CD14-positive monocyte (primary cell): ENCODE results near the gene UNCX. TPM values are rescaled to one million over a fixed set of nuclear protein-coding genes. Genes with fewer than 3 reads are reported as not detected.
"Not testable (repeated sequence)": the region's sequence is repeated elsewhere in the genome, so short reads cannot be mapped to it uniquely, and the experiment has no call there.

ENCODE experiments used
- DNase-seq, 3 donors: peaks; one replicate each; pipeline ENCODE4 v3.0.0-alpha.2; 2011 to 2022
- H2AFZ ChIP-seq: 2 replicates; pipeline ENCODE4 v1.6.0; 2012; ENCODE audit warnings: mild to moderate bottlenecking, low read depth, low read length, inconsistent platforms; ENCODE audit not compliant: insufficient read depth, poor library complexity, severe bottlenecking
- H3K27ac ChIP-seq, 2 donors: 1 replicate in 1 of 2; 2 replicates in 1 of 2; pipeline ENCODE4 v1.5.1; 2012 to 2013; ENCODE audit warnings: low read length in 2 of 2, control low read depth in 1 of 2, inconsistent platforms in 1 of 2, low read depth in 1 of 2, mild to moderate bottlenecking in 1 of 2
- H3K27me3 ChIP-seq, 2 donors: one replicate each; pipeline versions ENCODE4 v1.6.0 to v1.6.1; 2011 to 2013; ENCODE audit warnings: low read length in 2 of 2; ENCODE audit not compliant: control insufficient read depth in 2 of 2, insufficient read depth in 2 of 2
- H3K36me3 ChIP-seq, 2 donors: replicated peaks in 1 of 2; 1 replicate in 1 of 2; 2 replicates in 1 of 2; pipeline versions ENCODE4 v1.5.1 to v1.6.1; 2012 to 2013; ENCODE audit warnings: low read length in 2 of 2, control low read depth in 1 of 2, inconsistent platforms in 1 of 2, mild to moderate bottlenecking in 1 of 2; ENCODE audit not compliant: insufficient read depth in 2 of 2, control insufficient read depth in 1 of 2
- H3K4me1 ChIP-seq, 2 donors: 1 replicate in 1 of 2; 2 replicates in 1 of 2; pipeline versions ENCODE4 v1.5.1 to v1.6.1; 2012 to 2013; ENCODE audit warnings: low read length in 2 of 2, control low read depth in 1 of 2, inconsistent platforms in 1 of 2, mild to moderate bottlenecking in 1 of 2, moderate library complexity in 1 of 2; ENCODE audit not compliant: insufficient read depth in 2 of 2, control insufficient read depth in 1 of 2
- H3K4me2 ChIP-seq: replicated peaks from 2 replicates; pipeline ENCODE3; 2012; ENCODE audit warnings: low read length, moderate library complexity, mild to moderate bottlenecking; ENCODE audit not compliant: poor library complexity, severe bottlenecking; ENCODE audit errors: extremely low read depth
- H3K4me3 ChIP-seq, 3 experiments: fragments of 200-600 bp in 1 of 3; sonication (generic) in 1 of 3; replicated peaks in 1 of 3; 1 replicate in 2 of 3; 2 replicates in 1 of 3; pipeline ENCODE4 v1.5.1; 2011 to 2013; ENCODE audit warnings: low read length in 3 of 3, mild to moderate bottlenecking in 3 of 3, control low read depth in 2 of 3, low read depth in 2 of 3, inconsistent platforms in 1 of 3, moderate library complexity in 1 of 3
- H3K79me2 ChIP-seq: 2 replicates; pipeline ENCODE4 v1.6.0; 2012; ENCODE audit warnings: mild to moderate bottlenecking, control low read depth, inconsistent platforms, low read length, moderate library complexity; ENCODE audit not compliant: insufficient read depth
- H3K9ac ChIP-seq: 2 replicates; pipeline ENCODE4 v1.6.0; 2017; ENCODE audit warnings: low read length, mild to moderate bottlenecking; ENCODE audit not compliant: insufficient read depth, poor library complexity, severe bottlenecking
- H3K9me3 ChIP-seq, 2 donors: replicated peaks in 1 of 2; 1 replicate in 1 of 2; 2 replicates in 1 of 2; pipeline versions ENCODE4 v1.5.1 to v1.6.1; 2012 to 2013; ENCODE audit warnings: low read length in 2 of 2, control low read depth in 1 of 2; ENCODE audit not compliant: control insufficient read depth in 1 of 2, insufficient read depth in 1 of 2
- H4K20me1 ChIP-seq: 2 replicates; pipeline ENCODE4 v1.6.0; 2012; ENCODE audit warnings: mild to moderate bottlenecking, low read length, control low read depth, moderate library complexity; ENCODE audit not compliant: insufficient read depth
- H3K27ac Mint-ChIP-seq, 7 donors: one replicate each; pipeline ENCODE4 v1.8.0; 2020; ENCODE audit warnings: mild to moderate bottlenecking in 7 of 7, mixed read lengths in 7 of 7, moderate library complexity in 6 of 7, inconsistent platforms in 2 of 7
- H3K27me3 Mint-ChIP-seq, 3 donors: one replicate each; pipeline ENCODE4 v1.8.0; 2021 to 2022; ENCODE audit warnings: low read depth in 3 of 3, mild to moderate bottlenecking in 3 of 3, mixed read lengths in 3 of 3, moderate library complexity in 3 of 3, inconsistent platforms in 1 of 3
- H3K36me3 Mint-ChIP-seq, 2 donors: one replicate each; pipeline ENCODE4 v1.8.0; 2020; ENCODE audit warnings: mixed read lengths in 2 of 2, inconsistent platforms in 1 of 2, mild to moderate bottlenecking in 1 of 2
- H3K4me1 Mint-ChIP-seq: one replicate; pipeline ENCODE4 v1.8.0; 2020; ENCODE audit warnings: mild to moderate bottlenecking, mixed read lengths
- H3K4me3 Mint-ChIP-seq, 2 donors: one replicate each; pipeline ENCODE4 v1.8.0; 2020; ENCODE audit warnings: mild to moderate bottlenecking in 2 of 2, mixed read lengths in 2 of 2, moderate library complexity in 1 of 2
- H3K9me3 Mint-ChIP-seq, 7 donors: one replicate each; pipeline ENCODE4 v1.8.0; 2020 to 2022; ENCODE audit warnings: mixed read lengths in 7 of 7, mild to moderate bottlenecking in 6 of 7, moderate library complexity in 6 of 7, inconsistent platforms in 2 of 7
- CTCF ChIP-seq: fragments of 200-600 bp; IDR thresholded peaks from one replicate; pipeline ENCODE4 v1.8.0; 2022; ENCODE audit warnings: antibody characterized with exemption, mild to moderate bottlenecking
- WGBS: methylation state at CpG from one replicate; pipeline ENCODE4 v1.1.5; 2013; ENCODE audit warnings: missing lambda C conversion rate; ENCODE audit not compliant: insufficient coverage; 5-methylcytosine and 5-hydroxymethylcytosine counted together
- intact Hi-C, 2 donors: fragments of 100-400 bp; cut with micrococcal nuclease; formaldehyde crosslinking; loops; one replicate each; pipeline versions ENCODE4 v1.15.0 to v1.15.1; 2023
- polyA plus RNA-seq, 3 donors: library from polyadenylated mRNA; depleted of rRNA in 1 of 3; unstranded in 2 of 3; stranded (reverse) in 1 of 3; fragments of 300-500 nt in 2 of 3; fragments of >200 nt in 1 of 3; fragmentation: Illumina TruSeq in 2 of 3; gene quantifications; 1 replicate in 2 of 3; 2 replicates in 1 of 3; pipeline ENCODE4 v1.2.3, GENCODE V29; 2012 to 2021

The UNCX gene
- polyA plus RNA-seq, 3 donors, result not detected

- Histone ChIP-seq H3K9ac (no peak overlapping the region), H3K4me2 (no peak overlapping the region), H3K9me3 (peaks cover 0 to 8% of the 10 kb centered on the region in 2 donors), H3K4me3 (no peak overlapping the region), H3K27me3 (peaks cover 3 to 36% of the 10 kb centered on the region in 2 donors), H3K27ac (no peak overlapping the region), H3K4me1 (no peaks in the 10 kb centered on the region), H4K20me1 (no peaks in the 10 kb centered on the region), H3K79me2 (no peaks in the 10 kb centered on the region), H2AFZ (no peak overlapping the region), H3K36me3 (no peaks in the 10 kb centered on the region)
- H3K4me1 Mint-ChIP-seq, result no peaks in the 10 kb centered on the region
- peak overlapping the region in 1 of 2 donors; percentile 64 for H3K4me3 Mint-ChIP-seq
- no peak for TF ChIP-seq CTCF
- H3K36me3 Mint-ChIP-seq, result no peaks in the 10 kb centered on the region
- DNase-seq, result no peak
- intact Hi-C loops, result no loop called here
- 44% methylated on average over 34 of the region's 35 CpGs for WGBS
- peaks cover 47 to 75% (median 75%) of the 10 kb centered on the region in 3 donors for H3K27me3 Mint-ChIP-seq
- peaks cover 0 to 4% (median 0%) of the 10 kb centered on the region in 7 donors for H3K9me3 Mint-ChIP-seq
- peak overlapping the region in 1 of 7 donors; percentile 56 for H3K27ac Mint-ChIP-seq
These were observed 21.6 kb upstream of the UNCX start for GRCh38 chr7:1210979-1211608.

- Mint-ChIP-seq H3K36me3 (no peaks in the 10 kb centered on the region), H3K27ac (peak overlapping the region in 1 of 7 donors; percentile 56), H3K4me1 (no peaks in the 10 kb centered on the region), H3K9me3 (peaks cover 0 to 8% (median 3%) of the 10 kb centered on the region in 7 donors), H3K27me3 (peaks cover 52 to 79% (median 78%) of the 10 kb centered on the region in 3 donors), H3K4me3 (peak overlapping the region in 1 of 2 donors; percentile 39)
- Histone ChIP-seq H3K36me3 (no peaks in the 10 kb centered on the region), H4K20me1 (no peaks in the 10 kb centered on the region), H3K27ac (no peak overlapping the region), H3K9ac (no peak overlapping the region), H2AFZ (no peak overlapping the region), H3K4me1 (no peaks in the 10 kb centered on the region), H3K27me3 (peaks cover 3 to 36% of the 10 kb centered on the region in 2 donors), H3K4me3 (no peak overlapping the region), H3K79me2 (no peaks in the 10 kb centered on the region), H3K9me3 (peaks cover 0 to 8% of the 10 kb centered on the region in 2 donors), H3K4me2 (no peak overlapping the region)
- 74% methylated on average over 11 of the region's 11 CpGs for WGBS
- TF ChIP-seq CTCF, result no peak
- no peak for DNase-seq
- intact Hi-C loops, result no loop called here
These were observed 21.1 kb upstream of the UNCX start for GRCh38 chr7:1211611-1212010.

GRCh38 chr7:1212025-1212424 lies 20.6 kb upstream of the UNCX start:
- H3K4me3 ChIP-seq, H4K20me1 ChIP-seq, H3K4me1 ChIP-seq, H3K9me3 ChIP-seq, intact Hi-C loops, H3K27ac ChIP-seq, H3K9ac ChIP-seq, DNase-seq, H3K36me3 ChIP-seq, H3K4me1 Mint-ChIP-seq, H3K36me3 Mint-ChIP-seq, H3K4me2 ChIP-seq, H3K4me3 Mint-ChIP-seq, H2AFZ ChIP-seq, H3K79me2 ChIP-seq, H3K27ac Mint-ChIP-seq: not testable (repeated sequence)
- peaks cover 3 to 36% of the 10 kb centered on the region in 2 donors for H3K27me3 ChIP-seq
- Mint-ChIP-seq H3K27me3 (peaks cover 53 to 80% (median 78%) of the 10 kb centered on the region in 3 donors), H3K9me3 (peaks cover 0 to 11% (median 3%) of the 10 kb centered on the region in 7 donors)
- WGBS, result 83% methylated on average over 1 of the region's 5 CpGs
